HEK293 (cell line): ENCODE data around the gene CHRD.
A peak's percentile ranks its signal among the peaks of the same experiment; 100 is the strongest.

ENCODE experiments used
- CTCF ChIA-PET: fragments of 350-600 bp; formaldehyde crosslinking; extraction: SDS; loops from one replicate; lab custom pipeline; 2021; ENCODE audit warnings: antibody characterized with exemption; lab: Yijun Ruan, JAX
- POLR2A ChIA-PET: fragments of 300-600 bp; formaldehyde crosslinking; extraction: SDS; loops from one replicate; lab custom pipeline; 2020; ENCODE audit warnings: antibody characterized with exemption, inconsistent platforms; lab: Yijun Ruan, JAX
- H3K27ac ChIP-seq: fragments of 200-500 bp; sonication (Bioruptor generic); 2 replicates; pipeline ENCODE4 v1.5.1; 2014; ENCODE audit warnings: low read depth, low read length, control low read depth, inconsistent platforms; ENCODE audit errors: extremely low read depth
- H3K36me3 ChIP-seq, 2 experiments: fragments of 200-500 bp in 1 of 2; sonication (Bioruptor generic) in 1 of 2; 1 replicate in 1 of 2; 2 replicates in 1 of 2; pipeline ENCODE4 v1.5.1; 2014 to 2017; ENCODE audit warnings: inconsistent platforms in 2 of 2, low read length in 2 of 2; ENCODE audit not compliant: control insufficient read depth in 2 of 2, insufficient read depth in 1 of 2
- H3K4me1 ChIP-seq: fragments of 200-500 bp; sonication (Bioruptor generic); 2 replicates; pipeline ENCODE4 v1.5.1; 2014; ENCODE audit warnings: mild to moderate bottlenecking, low read length, inconsistent platforms; ENCODE audit not compliant: control insufficient read depth, insufficient read depth
- H3K4me3 ChIP-seq: 2 replicates; pipeline ENCODE4 v1.5.1; 2011; ENCODE audit warnings: low read depth, mild to moderate bottlenecking, control low read depth, low read length, moderate library complexity
- H3K9me3 ChIP-seq: fragments of 200-500 bp; sonication (Bioruptor generic); 2 replicates; pipeline ENCODE4 v1.5.1; 2014; ENCODE audit warnings: low read depth, low read length, inconsistent platforms; ENCODE audit not compliant: control insufficient read depth, insufficient read depth
- BCL11A ChIP-seq: fragments of 450-650 bp; formaldehyde crosslinking; IDR thresholded peaks from 2 replicates; pipeline ENCODE4 v1.5.1; 2016; ENCODE audit warnings: low read depth, missing biosample characterization, missing genetic modification characterization
- EGR2 ChIP-seq: fragments of 450-650 bp; formaldehyde crosslinking; IDR thresholded peaks from 2 replicates; pipeline ENCODE4 v1.5.1; 2016; ENCODE audit warnings: low read depth, missing biosample characterization, missing genetic modification characterization
- GLIS2 ChIP-seq: fragments of 450-650 bp; formaldehyde crosslinking; IDR thresholded peaks from 2 replicates; pipeline ENCODE4 v1.5.1; 2016; ENCODE audit warnings: missing biosample characterization, missing genetic modification characterization
- KLF1 ChIP-seq: fragments of 450-650 bp; formaldehyde crosslinking; IDR thresholded peaks from 2 replicates; pipeline ENCODE4 v1.5.1; 2016; ENCODE audit warnings: missing biosample characterization, missing genetic modification characterization
- SP2 ChIP-seq: fragments of 450-650 bp; formaldehyde crosslinking; IDR thresholded peaks from 2 replicates; pipeline ENCODE4 v1.5.1; 2016; ENCODE audit warnings: missing biosample characterization, missing genetic modification characterization
- TRIM28 ChIP-seq: IDR thresholded peaks from 2 replicates; pipeline ENCODE4 v1.6.1; 2011; ENCODE audit warnings: low read length, control low read depth, borderline replicate concordance
- ZFHX2 ChIP-seq: fragments of 450-650 bp; formaldehyde crosslinking; conservative IDR thresholded peaks from 2 replicates; pipeline ENCODE4 v1.5.1; 2016; ENCODE audit warnings: missing biosample characterization, missing genetic modification characterization
- ZNF174 ChIP-seq: fragments of 450-650 bp; formaldehyde crosslinking; IDR thresholded peaks from 2 replicates; pipeline ENCODE4 v1.5.0; 2017; ENCODE audit warnings: missing biosample characterization, mild to moderate bottlenecking, missing genetic modification characterization
- ZNF214 ChIP-seq: fragments of 450-650 bp; formaldehyde crosslinking; IDR thresholded peaks from 2 replicates; pipeline ENCODE4 v1.5.1; 2017; ENCODE audit warnings: missing biosample characterization, mild to moderate bottlenecking, missing genetic modification characterization, borderline replicate concordance
- ZNF223 ChIP-seq: fragments of 450-650 bp; formaldehyde crosslinking; IDR thresholded peaks from 2 replicates; pipeline ENCODE4 v1.5.1; 2016; ENCODE audit warnings: missing biosample characterization, missing genetic modification characterization
- ZNF302 ChIP-seq: fragments of 450-650 bp; formaldehyde crosslinking; IDR thresholded peaks from 2 replicates; pipeline ENCODE4 v1.5.1; 2016; ENCODE audit warnings: missing biosample characterization, missing genetic modification characterization, low read depth
- ZNF311 ChIP-seq: fragments of 450-650 bp; formaldehyde crosslinking; IDR thresholded peaks from 2 replicates; pipeline ENCODE4 v1.5.1; 2017; ENCODE audit warnings: missing biosample characterization, missing genetic modification characterization, borderline replicate concordance
- ZNF366 ChIP-seq: fragments of 450-650 bp; formaldehyde crosslinking; conservative IDR thresholded peaks from 2 replicates; pipeline ENCODE4 v1.5.1; 2016; ENCODE audit warnings: missing biosample characterization, missing genetic modification characterization
- ZNF404 ChIP-seq: fragments of 450-650 bp; formaldehyde crosslinking; IDR thresholded peaks from 2 replicates; pipeline ENCODE4 v1.5.1; 2017; ENCODE audit warnings: missing biosample characterization, missing genetic modification characterization
- ZNF501 ChIP-seq: fragments of 450-650 bp; formaldehyde crosslinking; IDR thresholded peaks from 2 replicates; pipeline ENCODE4 v1.5.1; 2016; ENCODE audit warnings: missing biosample characterization, missing genetic modification characterization
- ZNF518A ChIP-seq: fragments of 450-650 bp; formaldehyde crosslinking; conservative IDR thresholded peaks from 2 replicates; pipeline ENCODE4 v1.5.1; 2016; ENCODE audit warnings: low read depth, missing biosample characterization, missing genetic modification characterization
- ZNF548 ChIP-seq: fragments of 450-650 bp; formaldehyde crosslinking; IDR thresholded peaks from 2 replicates; pipeline ENCODE4 v1.5.1; 2016; ENCODE audit warnings: missing biosample characterization, missing genetic modification characterization
- ZNF645 ChIP-seq: fragments of 450-650 bp; formaldehyde crosslinking; IDR thresholded peaks from 2 replicates; pipeline ENCODE4; 2016; ENCODE audit warnings: missing biosample characterization, missing genetic modification characterization
- ZNF654 ChIP-seq: fragments of 450-650 bp; formaldehyde crosslinking; IDR thresholded peaks from 2 replicates; pipeline ENCODE4 v1.5.1; 2016; ENCODE audit warnings: low read depth, missing biosample characterization, missing genetic modification characterization
- ZNF660 ChIP-seq: fragments of 450-650 bp; IDR thresholded peaks from 2 replicates; pipeline ENCODE4 v1.5.1; 2018; ENCODE audit warnings: missing biosample characterization, mild to moderate bottlenecking, missing genetic modification characterization
- ZNF785 ChIP-seq: fragments of 450-650 bp; formaldehyde crosslinking; IDR thresholded peaks from 2 replicates; pipeline ENCODE4 v1.5.1; 2016; ENCODE audit warnings: missing biosample characterization, missing genetic modification characterization
- ZSCAN16 ChIP-seq: fragments of 450-650 bp; formaldehyde crosslinking; IDR thresholded peaks from 2 replicates; pipeline ENCODE4 v1.5.1; 2016; ENCODE audit warnings: missing biosample characterization, missing genetic modification characterization
- ZSCAN4 ChIP-seq: fragments of 450-650 bp; formaldehyde crosslinking; IDR thresholded peaks from 2 replicates; pipeline ENCODE4 v1.5.1; 2017; ENCODE audit warnings: missing biosample characterization, missing genetic modification characterization

CHRD gene

GRCh38 chr3:184362668-184363546, 16.9 kb upstream of the CHRD start (continued):
- TF ChIP-seq ZNF302 (tag by site-specific recombination) (no peak), BCL11A (tag by site-specific recombination) (peak; percentile 84), ZNF311 (no peak)
- TF ChIP-seq, all 188 proteins: peak for 52

GRCh38 chr3:184366619-184367289, 13.1 kb upstream of the CHRD start:
- no peaks in the 10 kb centered on the region for H3K9me3 ChIP-seq
- CTCF ChIA-PET = interaction anchor here (0.6 to 7.7 kb wide), 5 partner anchors 11 to 174 kb away, joined by 3 to 85 read pairs (median 3); no protein-coding TSS in a partner anchor
- H3K27ac ChIP-seq = no peak overlapping the region
- H3K4me3 ChIP-seq = no peak overlapping the region
- H3K4me1 ChIP-seq = no peaks in the 10 kb centered on the region
- TF ChIP-seq ZNF223 (tag by site-specific recombination) (no peak), ZNF518A (tag by site-specific recombination) (no peak), ZSCAN16 (tag by site-specific recombination) (no peak), ZNF660 (tag by site-specific recombination) (no peak), ZNF654 (no peak), ZSCAN4 (tag by site-specific recombination) (peak; percentile 85), ZNF785 (tag by site-specific recombination) (no peak), ZNF404 (tag by site-specific recombination) (no peak), SP2 (tag by site-specific recombination) (no peak)
- peaks cover 7 to 51% of the 10 kb centered on the region in 2 experiments; a peak in 2 of 3 replicates for H3K36me3 ChIP-seq
- POLR2A ChIA-PET = interaction anchor here (0.6 kb wide), 1 partner anchor 12 kb away, joined by 3 read pairs; no protein-coding TSS in a partner anchor

- Histone ChIP-seq H3K36me3 (peaks cover 7 to 51% of the 10 kb centered on the region in 2 experiments; a peak in 2 of 3 replicates), H3K9me3 (no peaks in the 10 kb centered on the region), H3K4me1 (no peaks in the 10 kb centered on the region), H3K27ac (no peak overlapping the region), H3K4me3 (no peak overlapping the region)
- ChIA-PET POLR2A (no interaction called here), CTCF (interaction anchor here (1.2 to 7.7 kb wide), 2 partner anchors 100 to 145 kb away, joined by 6 to 85 read pairs; no protein-coding TSS in a partner anchor)
- TF ChIP-seq ZFHX2 (tag by site-specific recombination) (no peak), KLF1 (tag by site-specific recombination) (no peak), ZNF174 (tag by site-specific recombination) (no peak), GLIS2 (tag by site-specific recombination) (no peak), ZNF366 (tag by site-specific recombination) (no peak), TRIM28 (no peak), EGR2 (tag by site-specific recombination) (no peak), ZNF548 (tag by site-specific recombination) (no peak), ZNF214 (tag by site-specific recombination) (no peak), ZNF645 (tag by site-specific recombination) (no peak), ZNF501 (no peak)
Measured at GRCh38 chr3:184368116-184368515, 11.7 kb upstream of the CHRD start.
